ENCODE data around the gene ARFGAP1.

DNA sequence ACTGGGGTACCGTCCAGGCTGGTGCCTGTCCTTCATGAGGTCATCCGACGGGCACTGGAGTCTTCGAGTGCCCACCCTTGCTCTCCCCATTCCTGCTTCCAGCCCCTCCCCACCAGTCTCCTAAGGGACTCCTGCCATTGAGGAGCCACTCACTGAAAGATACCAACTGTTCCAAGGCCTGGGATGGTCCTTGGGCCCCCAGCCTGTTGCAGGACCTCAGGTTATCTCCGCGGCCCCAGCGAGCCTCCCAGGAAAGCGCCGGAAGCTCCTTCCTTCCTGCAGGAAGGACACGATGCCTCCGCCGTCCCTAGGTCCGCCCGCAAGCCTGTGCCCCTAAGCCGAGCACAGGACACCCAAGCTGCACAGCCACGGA is 19.6 kb upstream of the ARFGAP1 start:
- TF ChIP-seq POLR2A (IDR thresholded peaks at IDR 0.05; ENCODE audit: low read depth, low read length) (no peak), FOS (IDR thresholded peaks at IDR 0.05; ENCODE audit: low read depth, low read length) (no peak), CEBPB (IDR thresholded peaks at IDR 0.05; ENCODE audit: low read depth, low read length) (no peak), USF2 (IDR thresholded peaks at IDR 0.05; ENCODE audit: low read depth, low read length) (no peak), RAD21 (IDR thresholded peaks at IDR 0.05; ENCODE audit: low read length) (no peak)
- TF ChIP-seq, protein P1, sequence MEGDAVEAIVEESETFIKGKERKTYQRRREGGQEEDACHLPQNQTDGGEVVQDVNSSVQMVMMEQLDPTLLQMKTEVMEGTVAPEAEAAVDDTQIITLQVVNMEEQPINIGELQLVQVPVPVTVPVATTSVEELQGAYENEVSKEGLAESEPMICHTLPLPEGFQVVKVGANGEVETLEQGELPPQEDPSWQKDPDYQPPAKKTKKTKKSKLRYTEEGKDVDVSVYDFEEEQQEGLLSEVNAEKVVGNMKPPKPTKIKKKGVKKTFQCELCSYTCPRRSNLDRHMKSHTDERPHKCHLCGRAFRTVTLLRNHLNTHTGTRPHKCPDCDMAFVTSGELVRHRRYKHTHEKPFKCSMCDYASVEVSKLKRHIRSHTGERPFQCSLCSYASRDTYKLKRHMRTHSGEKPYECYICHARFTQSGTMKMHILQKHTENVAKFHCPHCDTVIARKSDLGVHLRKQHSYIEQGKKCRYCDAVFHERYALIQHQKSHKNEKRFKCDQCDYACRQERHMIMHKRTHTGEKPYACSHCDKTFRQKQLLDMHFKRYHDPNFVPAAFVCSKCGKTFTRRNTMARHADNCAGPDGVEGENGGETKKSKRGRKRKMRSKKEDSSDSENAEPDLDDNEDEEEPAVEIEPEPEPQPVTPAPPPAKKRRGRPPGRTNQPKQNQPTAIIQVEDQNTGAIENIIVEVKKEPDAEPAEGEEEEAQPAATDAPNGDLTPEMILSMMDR (conservative IDR thresholded peaks at IDR 0.05; ENCODE audit: low read depth, low read length) = no peak
